ENCODE data around the gene DOLK.

DOLK gene

GRCh38 chr9:128936171-128936865 is 11.1 kb downstream of the DOLK start:
- intact Hi-C loops (cut with DNase I) = no loop called here
- DNase-seq = peak in 3 of 10 donors; percentile 22 to 48 (median 48)

GRCh38 chr9:128933731-128934130 is 13.7 kb downstream of the DOLK start:
- intact Hi-C loops (cut with DNase I) = no loop called here
- peak in 2 of 10 donors; percentile 45 to 56 for DNase-seq

- DNase-seq = peak in 1 of 10 donors; percentile 20
- intact Hi-C loops (cut with DNase I) = no loop called here
These were observed 17.8 kb downstream of the DOLK start for GRCh38 chr9:128929560-128929959.

- intact Hi-C loops (cut with DNase I) = loop anchor here (1.0 kb wide), 1 partner anchor 76 kb away; no protein-coding TSS in a partner anchor
These were observed 18.8 kb downstream of the DOLK start for GRCh38 chr9:128928624-128929023.

GRCh38 chr9:128927731-128928411 is 19.5 kb downstream of the DOLK start:
- intact Hi-C loops (cut with DNase I) = loop anchor here (1.0 kb wide), 1 partner anchor 76 kb away; no protein-coding TSS in a partner anchor
- peak in 7 of 10 donors; percentile 51 to 91 (median 60) for DNase-seq

More at GRCh38 chr9:128928624-128929023, 18.8 kb downstream of the DOLK start:
- DNase-seq = peak in 1 of 10 donors; percentile 24

- intact Hi-C loops (cut with DNase I) = loop anchor here (5.0 kb wide), 1 partner anchor 41 kb away; the partner anchor contains the start of genes KYAT1 and LRRC8A
- no peak for DNase-seq
These were observed 23.9 kb downstream of the DOLK start for GRCh38 chr9:128923493-128923883.

GRCh38 chr9:128921881-128922763 is 25.3 kb downstream of the DOLK start:
- intact Hi-C loops (cut with DNase I) = loop anchor here (5.0 kb wide), 1 partner anchor 40 kb away; the partner anchor contains the start of genes KYAT1 and LRRC8A
- peak in 1 of 10 donors; percentile 75 for DNase-seq

- intact Hi-C loops (cut with DNase I) = loop anchor here (5.0 kb wide), 1 partner anchor 38 kb away; the partner anchor contains the start of genes KYAT1 and LRRC8A
- peak; percentile 46 to 94 (median 72) for DNase-seq
These were observed 26.9 kb downstream of the DOLK start, which contains the start of gene PHYHD1 for GRCh38 chr9:128920381-128921058. PHYHD1 (plus strand) TSS chr9:128920982; CDS start chr9:128922324, 1,342 bp downstream.

GRCh38 chr9:128919402-128920089 is 27.9 kb downstream of the DOLK start:
- DNase-seq = no peak
- intact Hi-C loops (cut with DNase I) = loop anchor here (5.0 kb wide), 1 partner anchor 37 kb away; the partner anchor contains the start of genes KYAT1 and LRRC8A

GRCh38 chr9:128918921-128919320 is 28.5 kb downstream of the DOLK start:
- intact Hi-C loops (cut with DNase I) = no loop called here
- peak in 1 of 10 donors; percentile 16 for DNase-seq

- intact Hi-C loops (cut with DNase I) = no loop called here
These were observed 30.1 kb downstream of the DOLK start for GRCh38 chr9:128917151-128917849.

GRCh38 chr9:128916745-128917144 is 30.7 kb downstream of the DOLK start:
- intact Hi-C loops (cut with DNase I) = no loop called here

More at GRCh38 chr9:128917151-128917849, 30.1 kb downstream of the DOLK start:
- DNase-seq = peak in 9 of 10 donors; percentile 51 to 90 (median 55)

GRCh38 chr9:128916204-128916603 is 31.2 kb downstream of the DOLK start:
- intact Hi-C loops (cut with DNase I) = no loop called here
- peak in 2 of 10 donors; percentile 71 to 81 for DNase-seq

More at GRCh38 chr9:128916745-128917144, 30.7 kb downstream of the DOLK start:
- peak in 1 of 10 donors; percentile 35 for DNase-seq

- intact Hi-C loops (cut with DNase I) = no loop called here
- DNase-seq = no peak
These were observed 33.2 kb downstream of the DOLK start for GRCh38 chr9:128913995-128914772.

- intact Hi-C loops (cut with DNase I) = no loop called here
- no peak for DNase-seq
These were observed 34.1 kb downstream of the DOLK start for GRCh38 chr9:128913048-128913900.

GRCh38 chr9:128912270-128912853 is 35.0 kb downstream of the DOLK start:
- no peak for DNase-seq
- intact Hi-C loops (cut with DNase I) = no loop called here
